Stimulated activated CD8-positive, alpha-beta memory T cell treated with anti-CD3 and anti-CD28 coated beads, Interleukin-12 subunit alpha, Interleukin-12 subunit beta, amount 100 ng/mL, for 24 hours (primary cell): ENCODE results near the gene TRRAP.

ENCODE experiments used
- DNase-seq: peaks from one replicate; pipeline ENCODE4 v3.0.0-alpha.2; 2020; ENCODE audit errors: extremely low read depth

Gene TRRAP

GRCh38 chr7:98949336-98950044 lies 71.2 kb downstream of the TRRAP start:
- no peak for DNase-seq

- no peak for DNase-seq
Measured at GRCh38 chr7:98955992-98956391, 77.7 kb downstream of the TRRAP start.

- no peak for DNase-seq
Measured at GRCh38 chr7:98956469-98956868, 78.1 kb downstream of the TRRAP start.

- no peak for DNase-seq
Measured at GRCh38 chr7:98956937-98957336, 78.6 kb downstream of the TRRAP start.

- DNase-seq: no peak
Measured at GRCh38 chr7:98957766-98958165, 79.4 kb downstream of the TRRAP start.

- no peak for DNase-seq
Measured at GRCh38 chr7:98958968-98959367, 80.6 kb downstream of the TRRAP start.

- DNase-seq: no peak
Measured at GRCh38 chr7:98963305-98963704, 85.0 kb downstream of the TRRAP start.

- DNase-seq: no peak
Measured at GRCh38 chr7:98964596-98964995, 86.3 kb downstream of the TRRAP start.

- DNase-seq: no peak
Measured at GRCh38 chr7:98968621-98969020, 90.3 kb downstream of the TRRAP start.

GRCh38 chr7:98969386-98969785 lies 91.1 kb downstream of the TRRAP start:
- no peak for DNase-seq

GRCh38 chr7:98970016-98970615 lies 91.8 kb downstream of the TRRAP start:
- DNase-seq: no peak

GRCh38 chr7:98970805-98971204 lies 92.5 kb downstream of the TRRAP start:
- DNase-seq: no peak

GRCh38 chr7:98974205-98974604 lies 95.9 kb downstream of the TRRAP start:
- DNase-seq: no peak

GRCh38 chr7:98974906-98975816 lies 96.8 kb downstream of the TRRAP start:
- no peak for DNase-seq

GRCh38 chr7:98976396-98977185 lies 98.3 kb downstream of the TRRAP start:
- no peak for DNase-seq

GRCh38 chr7:98978672-98979071 lies 100.3 kb downstream of the TRRAP start:
- DNase-seq: no peak

- DNase-seq: no peak
Measured at GRCh38 chr7:98981701-98982100, 103.4 kb downstream of the TRRAP start.

- DNase-seq: no peak
Measured at GRCh38 chr7:98982686-98983085, 104.4 kb downstream of the TRRAP start.

GRCh38 chr7:98984126-98984525 lies 105.8 kb downstream of the TRRAP start:
- no peak for DNase-seq

GRCh38 chr7:98985406-98985805 lies 107.1 kb downstream of the TRRAP start:
- no peak for DNase-seq

- DNase-seq: no peak
Measured at GRCh38 chr7:98985945-98986344, 107.6 kb downstream of the TRRAP start.

- DNase-seq: no peak
Measured at GRCh38 chr7:98988641-98989040, 110.3 kb downstream of the TRRAP start.
